CD4-positive, alpha-beta T cell (primary cell): ENCODE measurements around the gene PSMF1. TPM values are rescaled to one million over a fixed set of nuclear protein-coding genes. Genes with fewer than 3 reads are reported as not detected.
"Not testable (repeated sequence)": the region's sequence is repeated elsewhere in the genome, so short reads cannot be mapped to it uniquely, and the experiment has no call there.

Experiments used
- ATAC-seq: fragments of 200-7000 bp; cut with Tn5 transposase; one replicate; pipeline ENCODE4 v1.10.0; 2022; ENCODE audit warnings: mild to moderate bottlenecking; ENCODE audit not compliant: poor library complexity
- CTCF ChIA-PET: fragments of 350-600 bp; sonication (Branson Sonifier 250); formaldehyde crosslinking; loops from one replicate; lab custom pipeline; 2021; ENCODE audit warnings: antibody characterized with exemption, inconsistent platforms; lab: Charles Lee
- POLR2A ChIA-PET: fragments of 350-600 bp; sonication (Branson Sonifier 250); formaldehyde crosslinking; loops from one replicate; lab custom pipeline; 2021; ENCODE audit warnings: antibody characterized with exemption, inconsistent platforms; lab: Charles Lee
- DNase-seq, 14 experiments: peaks; one replicate each; pipeline ENCODE4 v3.0.0-alpha.2; 2013 to 2020; ENCODE audit warnings: mixed read lengths in 2 of 14
- H3K27ac ChIP-seq, 2 donors: one replicate each; pipeline versions ENCODE4 v1.5.1 to v1.7.0; 2013; ENCODE audit warnings: low read length in 2 of 2, low read depth in 1 of 2, mild to moderate bottlenecking in 1 of 2
- H3K27me3 ChIP-seq, 2 experiments: 1 replicate in 1 of 2; 2 replicates in 1 of 2; pipeline versions ENCODE4 v1.6.1 to v1.7.0; 2013; ENCODE audit warnings: low read length in 2 of 2, control low read depth in 1 of 2, mild to moderate bottlenecking in 1 of 2, moderate library complexity in 1 of 2; ENCODE audit not compliant: insufficient read depth in 2 of 2, control insufficient read depth in 1 of 2
- H3K36me3 ChIP-seq: one replicate; pipeline ENCODE4 v1.6.1; 2013; ENCODE audit warnings: low read length, control low read depth; ENCODE audit not compliant: insufficient read depth
- H3K4me1 ChIP-seq: one replicate; pipeline ENCODE4 v1.6.1; 2013; ENCODE audit warnings: low read length, control low read depth; ENCODE audit not compliant: insufficient read depth
- H3K4me3 ChIP-seq: one replicate; pipeline ENCODE4 v1.5.1; 2013; ENCODE audit warnings: mild to moderate bottlenecking, low read length, moderate library complexity
- H3K9me3 ChIP-seq, 2 experiments: 1 replicate in 1 of 2; 2 replicates in 1 of 2; pipeline versions ENCODE4 v1.6.1 to v1.7.0; 2013; ENCODE audit warnings: low read length in 2 of 2, mild to moderate bottlenecking in 2 of 2, control low read depth in 1 of 2, moderate library complexity in 1 of 2; ENCODE audit not compliant: control insufficient read depth in 1 of 2, insufficient read depth in 1 of 2
- H3K27ac Mint-ChIP-seq: one replicate; pipeline ENCODE4 v1.8.0; 2020; ENCODE audit warnings: mixed read lengths
- H3K27me3 Mint-ChIP-seq: one replicate; pipeline ENCODE4 v1.8.0; 2021; ENCODE audit warnings: mixed read lengths
- H3K36me3 Mint-ChIP-seq: one replicate; pipeline ENCODE4 v1.8.0; 2021; ENCODE audit warnings: low read depth, mixed read lengths
- H3K4me1 Mint-ChIP-seq: one replicate; pipeline ENCODE4 v1.8.0; 2021; ENCODE audit warnings: low read depth, mixed read lengths
- H3K4me3 Mint-ChIP-seq: one replicate; pipeline ENCODE4 v1.8.0; 2020; ENCODE audit warnings: mild to moderate bottlenecking, mixed read lengths
- H3K9me3 Mint-ChIP-seq: one replicate; pipeline ENCODE4 v1.8.0; 2020; ENCODE audit warnings: mixed read lengths
- intact Hi-C, 2 experiments: fragments of 100-400 bp; cut with DNase I in 1 of 2; cut with micrococcal nuclease in 1 of 2; formaldehyde crosslinking; loops; one replicate each; pipeline versions ENCODE4 v1.15.1 to v1.9.0; 2023 to 2025; cut with DNase I, micrococcal nuclease
- total RNA-seq, 174 experiments: library from RNA in 2 of 174; stranded (reverse) in 2 of 174; gene quantifications; one replicate each; pipeline ENCODE4 v1.2.3 and lab custom pipeline; 2021 to 2026
- TF ChIP-seq, protein P1 (sequence below): fragments of 200-600 bp; IDR thresholded peaks from one replicate; pipeline ENCODE4 v1.8.0; 2022; ENCODE audit warnings: antibody characterized with exemption, mild to moderate bottlenecking

Gene PSMF1
- total RNA-seq, 2 experiments from 2014 or later, result 79.9 to 84.2 TPM

GRCh38 chr20:1137236-1137635 lies 18.8 kb downstream of the PSMF1 start:
- Histone ChIP-seq H3K27ac (no peak overlapping the region), H3K27me3 (no peaks in the 10 kb centered on the region), H3K9me3 (no peaks in the 10 kb centered on the region), H3K4me3 (no peak overlapping the region), H3K4me1 (no peaks in the 10 kb centered on the region), H3K36me3 (peaks cover 79% of the 10 kb centered on the region)
- Mint-ChIP-seq H3K27ac (no peak overlapping the region), H3K27me3 (no peaks in the 10 kb centered on the region), H3K36me3 (peaks cover 95% of the 10 kb centered on the region), H3K4me1 (peaks cover 27% of the 10 kb centered on the region), H3K4me3 (no peak overlapping the region), H3K9me3 (no peaks in the 10 kb centered on the region)
- TF ChIP-seq, protein P1, sequence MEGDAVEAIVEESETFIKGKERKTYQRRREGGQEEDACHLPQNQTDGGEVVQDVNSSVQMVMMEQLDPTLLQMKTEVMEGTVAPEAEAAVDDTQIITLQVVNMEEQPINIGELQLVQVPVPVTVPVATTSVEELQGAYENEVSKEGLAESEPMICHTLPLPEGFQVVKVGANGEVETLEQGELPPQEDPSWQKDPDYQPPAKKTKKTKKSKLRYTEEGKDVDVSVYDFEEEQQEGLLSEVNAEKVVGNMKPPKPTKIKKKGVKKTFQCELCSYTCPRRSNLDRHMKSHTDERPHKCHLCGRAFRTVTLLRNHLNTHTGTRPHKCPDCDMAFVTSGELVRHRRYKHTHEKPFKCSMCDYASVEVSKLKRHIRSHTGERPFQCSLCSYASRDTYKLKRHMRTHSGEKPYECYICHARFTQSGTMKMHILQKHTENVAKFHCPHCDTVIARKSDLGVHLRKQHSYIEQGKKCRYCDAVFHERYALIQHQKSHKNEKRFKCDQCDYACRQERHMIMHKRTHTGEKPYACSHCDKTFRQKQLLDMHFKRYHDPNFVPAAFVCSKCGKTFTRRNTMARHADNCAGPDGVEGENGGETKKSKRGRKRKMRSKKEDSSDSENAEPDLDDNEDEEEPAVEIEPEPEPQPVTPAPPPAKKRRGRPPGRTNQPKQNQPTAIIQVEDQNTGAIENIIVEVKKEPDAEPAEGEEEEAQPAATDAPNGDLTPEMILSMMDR, result no peak
- ChIA-PET CTCF (no interaction called here), POLR2A (no interaction called here)
- DNase-seq (no peak), ATAC-seq (no peak)
- intact Hi-C loops, result no loop called here

- ATAC-seq (no peak), DNase-seq (no peak)
- Mint-ChIP-seq H3K36me3 (peaks cover 92% of the 10 kb centered on the region), H3K4me1 (peaks cover 22% of the 10 kb centered on the region), H3K27me3 (no peaks in the 10 kb centered on the region), H3K9me3 (no peaks in the 10 kb centered on the region), H3K4me3 (no peak overlapping the region), H3K27ac (no peak overlapping the region)
- Histone ChIP-seq H3K4me1 (peaks cover 4% of the 10 kb centered on the region), H3K36me3 (peaks cover 65% of the 10 kb centered on the region), H3K27me3 (no peaks in the 10 kb centered on the region), H3K27ac (no peak overlapping the region), H3K4me3 (no peak overlapping the region), H3K9me3 (no peaks in the 10 kb centered on the region)
- POLR2A ChIA-PET, result no interaction called here
- TF ChIP-seq, protein P1, result no peak
- intact Hi-C loops, result no loop called here
- CTCF ChIA-PET, result no interaction called here
Observed at GRCh38 chr20:1144401-1145172, 26.2 kb downstream of the PSMF1 start.

DNA sequence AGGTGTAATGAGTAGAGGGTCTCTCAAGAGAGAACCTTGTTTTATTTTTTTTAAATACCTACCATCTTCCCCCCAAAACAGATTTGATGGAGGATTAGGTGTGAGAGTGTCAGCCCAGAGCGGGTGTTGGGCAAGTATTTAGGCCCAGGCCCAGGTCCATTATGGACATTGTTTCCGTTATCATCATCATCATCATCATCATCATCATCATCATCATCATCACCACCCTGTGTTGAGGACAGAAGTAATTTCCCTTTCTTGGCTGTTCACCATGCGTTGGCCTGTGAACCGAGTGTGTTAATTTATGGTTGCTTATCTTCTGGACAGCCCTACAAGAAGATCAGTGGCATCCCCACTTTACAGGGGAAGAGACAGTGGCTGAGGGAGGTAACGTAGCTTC lies 28.6 kb downstream of the PSMF1 start:
- ChIA-PET CTCF (no interaction called here), POLR2A (no interaction called here)
- no peak for ATAC-seq
- H3K36me3 Mint-ChIP-seq, result peaks cover 92% of the 10 kb centered on the region
- Histone ChIP-seq H3K36me3 (peaks cover 47% of the 10 kb centered on the region), H3K27ac (no peak overlapping the region), H3K4me1 (peaks cover 4% of the 10 kb centered on the region), H3K27me3 (no peaks in the 10 kb centered on the region), H3K9me3 (no peaks in the 10 kb centered on the region), H3K4me3 (no peak overlapping the region)
- TF ChIP-seq, protein P1, result no peak
- H3K27me3 Mint-ChIP-seq, result no peaks in the 10 kb centered on the region
- DNase-seq, result no peak
- no peak overlapping the region for H3K27ac Mint-ChIP-seq
- H3K4me3 Mint-ChIP-seq, result no peak overlapping the region
- H3K9me3 Mint-ChIP-seq, result no peaks in the 10 kb centered on the region
- peaks cover 19% of the 10 kb centered on the region for H3K4me1 Mint-ChIP-seq
- intact Hi-C loops, result no loop called here

DNA sequence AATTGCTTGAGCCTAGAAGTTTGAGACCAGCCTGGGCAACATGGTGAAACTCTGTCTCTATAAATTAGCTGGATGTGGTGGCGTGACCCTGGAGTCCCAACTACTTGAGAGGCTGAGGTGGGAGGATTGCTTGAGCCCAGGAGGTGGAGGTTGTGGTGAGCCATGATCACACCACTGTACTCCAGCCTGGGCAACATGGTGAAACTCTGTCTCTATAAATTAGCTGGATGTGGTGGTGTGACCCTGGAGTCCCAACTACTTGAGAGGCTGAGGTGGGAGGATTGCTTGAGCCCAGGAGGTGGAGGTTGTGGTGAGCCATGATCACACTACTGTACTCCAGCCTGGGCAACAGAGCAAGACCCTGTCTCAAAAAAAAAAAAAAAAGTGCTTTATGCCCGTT lies 31.4 kb downstream of the PSMF1 start:
- H3K4me1 ChIP-seq, H3K27ac ChIP-seq, ATAC-seq, intact Hi-C loops, H3K27ac Mint-ChIP-seq, H3K27me3 ChIP-seq, H3K4me3 ChIP-seq, H3K4me3 Mint-ChIP-seq, POLR2A ChIA-PET, H3K27me3 Mint-ChIP-seq, H3K9me3 Mint-ChIP-seq, H3K9me3 ChIP-seq, DNase-seq: not testable (repeated sequence)
- Mint-ChIP-seq H3K36me3 (peaks cover 93% of the 10 kb centered on the region), H3K4me1 (peaks cover 32% of the 10 kb centered on the region)
- peaks cover 64% of the 10 kb centered on the region for H3K36me3 ChIP-seq
- CTCF ChIA-PET, result interaction anchor here (0.7 to 1.1 kb wide), 2 partner anchors 63 to 214 kb away, joined by 3 read pairs; no protein-coding TSS in a partner anchor
